SU-DHL-6 (cell line): ENCODE results near the gene RING1.

ENCODE experiments used
- CTCF ChIP-seq: fragments of 200-600 bp; sonication (generic); IDR thresholded peaks from one replicate; pipeline ENCODE4 v1.5.1; 2017; ENCODE audit warnings: antibody characterized with exemption, mild to moderate bottlenecking, low read length, moderate library complexity; ENCODE audit not compliant: insufficient read depth, poor library complexity, severe bottlenecking
- EZH2phosphoT487 ChIP-seq: fragments of 200-600 bp; sonication (generic), shearing (Covaris generic); conservative IDR thresholded peaks from 2 replicates; pipeline ENCODE4 v1.6.1; 2018; ENCODE audit warnings: mild to moderate bottlenecking, antibody characterized with exemption, low read length, moderate library complexity, mixed read lengths

- TF ChIP-seq CTCF, result no peak
- TF ChIP-seq EZH2phosphoT487, result no peak
Measured at GRCh38 chr6:33160096-33160495, 48.2 kb upstream of the RING1 start.
